HG02798 (cell line): ENCODE data around the gene HS3ST3A1.

Experiments used
- ATAC-seq: cut with Tn5 transposase; IDR thresholded peaks from one replicate; pipeline ENCODE4 v1.9.1; 2021; ENCODE audit warnings: mild to moderate bottlenecking; ENCODE audit not compliant: unreplicated experiment, poor library complexity

The HS3ST3A1 gene

DNA sequence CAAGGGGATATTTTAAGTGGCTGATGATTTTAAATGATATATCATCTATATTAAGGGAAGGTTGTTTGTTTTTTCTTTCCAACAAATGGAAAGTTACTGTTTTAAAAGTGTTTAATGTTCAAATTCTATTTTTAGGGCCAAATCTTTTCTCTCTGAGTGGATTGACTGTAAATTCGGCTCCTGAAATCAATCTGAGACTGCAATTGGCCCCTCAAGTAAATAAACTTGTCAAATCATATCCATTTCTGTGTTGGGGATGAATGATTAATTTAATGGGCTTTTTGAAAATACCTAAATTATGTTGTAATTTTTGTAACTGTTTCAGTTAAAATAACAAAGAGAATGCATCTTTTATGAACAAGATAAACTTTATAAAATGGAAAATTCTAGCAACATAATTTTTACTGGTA, 2.6 kb downstream of the HS3ST3A1 start:
- no peak for ATAC-seq

DNA sequence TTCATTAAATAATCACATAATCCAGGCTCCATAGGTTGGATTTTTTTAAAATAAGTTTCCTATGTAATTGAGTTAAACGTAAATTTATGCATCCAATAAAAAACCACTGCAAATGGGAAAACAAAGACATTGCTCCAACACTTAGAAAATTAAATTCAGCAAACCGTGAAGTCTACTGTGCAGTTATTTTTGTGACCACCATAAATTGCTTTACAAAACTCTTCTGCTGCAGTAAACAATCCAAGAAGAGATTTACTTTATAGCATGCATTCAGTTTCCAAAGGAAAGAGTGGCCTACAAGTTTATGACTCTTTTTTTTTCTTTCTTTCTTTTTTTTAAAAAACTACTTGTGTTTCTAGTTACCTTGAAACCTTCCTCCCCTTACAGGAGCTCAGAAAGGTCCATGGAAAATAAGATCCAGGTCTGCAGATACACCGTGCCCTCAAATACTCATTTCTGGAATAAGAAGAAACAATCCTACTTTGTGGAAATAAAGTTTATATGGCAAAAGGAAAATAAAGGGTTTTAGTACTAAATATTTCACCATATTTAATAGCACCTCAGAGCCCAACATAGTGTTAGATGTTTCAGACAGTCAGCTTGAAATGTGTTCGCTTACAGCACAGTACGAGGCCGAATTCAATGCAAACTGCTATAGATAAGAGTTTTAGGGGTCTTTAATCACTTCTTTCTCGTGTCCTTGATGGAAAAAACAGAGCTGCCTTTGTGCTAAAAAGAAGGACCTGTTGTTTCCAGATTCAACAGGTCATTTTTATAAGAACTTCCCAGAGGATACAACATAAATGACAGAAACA, 3.2 kb downstream of the HS3ST3A1 start:
- no peak for ATAC-seq

DNA sequence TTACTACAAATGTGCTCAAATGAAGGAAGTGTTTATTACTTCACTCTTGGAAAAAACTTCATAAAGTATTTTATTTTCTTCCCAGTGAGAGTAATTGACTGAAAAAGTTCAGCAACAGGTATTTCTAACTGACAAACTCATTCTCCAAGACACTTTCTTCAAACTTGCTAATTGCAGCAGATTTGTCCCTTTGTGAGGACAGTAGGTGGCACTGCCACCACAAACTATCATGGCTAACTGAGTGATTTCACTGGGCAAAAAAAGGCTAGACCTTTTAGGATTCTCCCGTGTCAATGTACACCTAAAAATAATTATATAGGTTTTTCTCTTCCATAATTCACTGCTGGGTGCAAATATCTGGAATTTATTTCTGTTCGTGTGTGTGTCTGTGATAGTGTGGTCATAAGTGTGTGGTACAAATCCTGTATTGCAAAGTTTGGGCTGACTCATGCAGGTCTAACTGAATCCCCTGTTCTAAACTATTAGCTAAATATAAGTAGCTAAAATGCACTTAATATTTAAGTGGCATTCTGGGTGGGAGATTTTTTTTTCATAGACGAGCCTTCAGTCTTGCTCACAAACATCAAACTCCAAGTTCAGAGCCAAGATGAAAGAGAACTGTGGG, 3.9 kb downstream of the HS3ST3A1 start:
- ATAC-seq = no peak

DNA sequence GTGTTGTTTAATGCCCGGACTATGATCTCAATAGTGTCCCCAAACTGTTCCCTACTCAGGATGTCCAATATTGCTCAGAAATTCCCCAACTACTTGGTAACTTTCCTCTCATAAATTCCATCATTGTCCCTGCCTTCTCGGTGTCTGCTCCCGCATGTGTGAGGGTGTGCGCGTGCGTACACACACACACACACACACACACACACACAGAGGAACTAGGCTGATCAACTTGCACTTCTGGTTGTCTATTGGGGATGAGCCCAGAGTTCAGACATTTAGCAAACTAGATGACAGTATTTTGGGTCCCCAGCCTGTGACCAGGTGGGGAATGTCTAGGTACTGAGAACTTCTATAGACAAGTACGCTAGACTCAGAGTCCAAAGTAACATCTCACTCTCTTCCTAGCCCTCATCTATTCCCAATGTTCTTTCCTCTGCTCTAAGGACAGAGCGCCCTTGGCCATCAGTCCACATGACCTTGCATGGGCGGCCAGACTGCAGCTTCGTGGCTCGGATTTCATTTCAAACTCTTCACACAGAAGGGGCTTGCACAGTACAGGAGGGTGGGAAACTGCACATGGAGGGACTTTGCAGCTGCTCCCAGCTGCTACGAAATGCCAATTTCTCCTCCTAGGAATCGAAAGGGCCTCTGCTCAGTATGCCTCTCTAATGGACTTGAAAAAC, 5.3 kb downstream of the HS3ST3A1 start:
- no peak for ATAC-seq

DNA sequence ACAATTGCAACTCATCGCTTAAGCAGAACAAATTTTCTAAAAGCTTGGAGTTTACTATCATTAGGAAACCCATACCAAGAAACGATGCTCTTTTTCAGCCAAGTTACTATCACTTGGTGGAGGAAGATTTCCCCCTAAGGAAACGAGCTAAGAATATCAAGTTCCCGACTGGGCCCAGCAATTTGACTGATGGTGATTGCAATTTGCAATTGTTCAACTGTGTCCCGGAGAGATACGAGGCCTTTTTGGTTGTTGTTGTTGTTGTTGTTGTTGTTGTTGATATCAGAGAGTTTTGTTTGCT, 6.2 kb downstream of the HS3ST3A1 start:
- ATAC-seq = no peak

DNA sequence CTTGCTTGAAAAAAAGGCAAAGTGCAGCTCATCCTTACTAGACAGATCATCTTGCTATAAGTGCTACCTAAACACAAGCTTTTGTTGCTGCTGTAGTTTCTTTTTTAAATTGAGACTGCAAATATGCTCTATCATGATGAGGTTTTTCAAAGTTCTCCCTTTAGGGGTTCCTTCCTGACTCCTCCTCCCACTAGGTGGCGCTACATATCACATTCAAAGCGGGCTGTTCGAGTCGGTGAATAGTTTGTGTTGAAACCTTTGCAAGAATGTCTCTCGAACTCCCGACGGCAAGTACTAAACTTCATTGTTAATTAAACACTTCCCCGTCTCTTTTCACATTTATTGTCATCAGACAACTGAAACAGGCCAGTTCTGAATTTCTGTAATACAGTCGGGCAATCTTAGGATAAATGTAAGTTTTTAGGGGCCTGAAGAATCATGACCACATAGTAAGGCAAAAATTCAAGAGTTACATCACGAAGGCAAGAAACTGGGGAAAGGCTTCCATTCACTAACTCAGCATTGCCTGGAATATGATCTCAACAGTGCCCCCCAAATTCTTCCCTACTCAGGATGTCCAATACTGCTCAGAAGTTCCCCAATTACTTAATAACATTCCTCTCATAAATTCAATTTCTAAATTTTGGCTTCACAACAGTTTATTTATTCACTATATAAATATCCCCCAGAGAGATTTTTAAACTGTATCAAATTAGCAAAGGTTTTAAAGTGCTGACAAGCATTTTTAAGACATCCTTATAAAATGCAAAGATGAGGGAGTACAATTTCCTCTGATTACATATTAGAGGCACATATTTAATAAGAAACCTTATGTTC, 6.7 kb downstream of the HS3ST3A1 start:
- ATAC-seq = peak; percentile 61

DNA sequence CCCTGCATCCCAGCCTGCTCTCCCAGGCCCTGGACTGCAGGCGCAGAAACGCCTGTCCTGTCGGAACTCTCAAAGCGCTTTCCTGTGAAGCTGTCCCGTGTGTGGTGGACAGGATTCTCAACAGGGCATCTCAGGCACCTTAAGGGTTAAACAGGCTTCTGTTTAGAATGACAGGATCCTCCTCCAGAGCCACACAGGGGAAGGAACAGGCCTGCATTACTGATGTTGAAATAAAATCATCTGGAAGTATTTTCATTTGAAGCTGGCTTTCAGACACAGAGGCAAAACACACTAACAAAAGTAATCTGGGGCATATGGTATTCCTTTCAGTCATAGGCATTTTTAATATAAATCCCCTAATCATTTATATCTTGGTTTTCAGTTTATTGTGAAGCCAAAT, 7.4 kb downstream of the HS3ST3A1 start:
- no peak for ATAC-seq

DNA sequence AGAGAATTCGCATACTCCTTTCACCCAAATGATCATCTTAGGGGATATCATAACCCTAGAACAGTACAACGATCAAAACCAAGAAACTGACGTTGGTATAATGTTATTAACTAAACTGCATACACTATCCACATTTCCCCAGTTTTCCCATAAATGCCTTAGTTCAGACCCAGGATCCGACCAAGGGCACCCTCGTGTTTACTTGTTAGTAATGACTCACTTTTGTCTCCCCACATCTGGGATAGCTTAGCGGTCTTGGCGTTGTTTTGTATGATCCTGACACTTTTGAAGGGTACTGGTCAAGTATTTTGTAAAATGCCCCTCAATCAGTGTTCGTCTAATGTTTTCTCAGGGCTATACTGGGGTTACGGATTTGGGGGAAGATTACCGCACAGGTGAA, 8.0 kb downstream of the HS3ST3A1 start:
- no peak for ATAC-seq

DNA sequence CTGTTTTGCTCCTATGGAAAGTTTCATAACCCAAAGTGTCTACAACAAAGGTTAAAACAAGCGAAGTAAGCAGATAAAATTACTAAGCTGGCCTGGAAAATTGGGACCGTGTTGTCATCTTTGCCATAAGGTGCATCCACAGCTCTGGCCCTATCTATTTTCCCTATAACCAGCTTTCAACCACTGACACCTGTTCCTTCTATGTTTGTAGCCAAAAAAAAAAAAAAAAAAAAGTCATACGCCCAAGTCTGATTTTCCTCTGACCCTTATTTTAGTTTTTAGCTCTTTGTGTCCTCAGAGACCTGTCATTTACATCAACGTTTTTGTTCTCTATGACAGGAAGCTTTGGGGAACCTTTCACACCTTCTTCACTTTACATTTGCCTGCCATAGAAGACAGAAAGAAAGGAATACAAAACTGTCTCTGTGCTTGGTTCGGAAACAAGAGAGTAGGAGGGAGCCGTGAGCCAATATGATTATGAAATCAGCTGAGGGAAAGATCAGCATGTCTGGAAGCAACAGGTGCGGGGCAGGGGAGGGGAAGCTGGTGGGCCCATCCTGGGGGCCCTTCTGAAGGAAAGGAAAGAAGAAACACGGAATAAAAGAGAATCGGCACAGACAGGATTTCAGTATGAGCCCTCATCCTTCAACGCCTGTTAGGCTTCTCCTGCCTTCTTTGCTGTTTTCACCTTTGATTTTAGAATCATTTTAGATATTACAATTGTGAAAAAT, 8.5 kb downstream of the HS3ST3A1 start:
- no peak for ATAC-seq

DNA sequence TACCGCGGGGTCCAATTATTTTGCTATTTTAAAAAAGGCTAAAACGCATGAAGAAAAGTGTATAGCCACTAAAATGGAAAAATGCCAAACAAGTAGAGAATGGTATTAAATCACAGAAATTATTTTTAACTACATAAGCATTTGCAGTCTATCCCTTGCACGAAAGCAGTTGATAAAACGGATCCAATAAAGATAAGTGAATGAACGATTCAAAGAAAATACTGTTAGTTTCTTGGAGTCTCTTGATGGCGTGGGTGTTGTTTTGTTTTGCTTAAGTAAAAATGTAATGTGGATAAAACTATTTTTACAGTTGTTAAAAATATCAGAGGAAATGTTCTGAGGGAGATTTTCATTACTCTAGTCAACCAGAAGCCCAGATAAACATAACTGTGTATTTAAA, 9.3 kb downstream of the HS3ST3A1 start:
- no peak for ATAC-seq

DNA sequence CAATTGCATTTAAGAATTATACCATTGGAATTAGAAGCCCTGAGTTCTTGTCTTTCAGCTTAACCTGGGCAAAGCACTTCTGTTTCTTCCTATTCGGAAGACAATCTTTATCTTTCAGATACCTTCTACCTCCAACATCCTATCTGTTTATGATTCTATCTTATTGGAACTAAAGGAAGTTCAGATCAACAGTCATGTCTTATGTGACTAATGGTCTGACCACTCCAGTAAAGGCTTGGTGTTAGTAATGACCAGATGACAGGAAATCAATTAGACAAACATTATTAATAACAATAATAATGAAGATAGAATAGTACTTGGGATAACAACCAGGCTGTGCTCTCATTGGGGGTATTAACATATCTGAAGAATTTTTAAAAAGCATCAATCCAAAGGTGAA, 11.3 kb downstream of the HS3ST3A1 start:
- no peak for ATAC-seq

DNA sequence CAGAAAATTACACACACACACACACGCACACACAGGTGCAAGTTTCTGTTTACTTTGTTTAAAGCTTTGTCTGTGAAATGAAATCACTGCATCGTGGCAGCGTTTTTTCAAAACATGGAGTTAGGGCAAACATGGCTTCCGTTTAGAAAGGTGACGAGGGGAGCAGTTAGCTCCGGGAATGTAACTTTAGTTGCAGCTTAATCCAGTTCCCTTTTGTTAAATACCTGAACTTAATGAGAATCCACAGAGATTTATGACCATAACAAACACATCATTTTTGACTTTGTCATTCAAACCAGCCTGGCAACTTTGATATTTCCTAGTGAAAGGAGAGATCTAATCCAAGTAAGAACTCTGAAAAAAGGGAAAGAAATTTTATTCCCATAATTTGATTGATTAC, 12.1 kb downstream of the HS3ST3A1 start:
- no peak for ATAC-seq

DNA sequence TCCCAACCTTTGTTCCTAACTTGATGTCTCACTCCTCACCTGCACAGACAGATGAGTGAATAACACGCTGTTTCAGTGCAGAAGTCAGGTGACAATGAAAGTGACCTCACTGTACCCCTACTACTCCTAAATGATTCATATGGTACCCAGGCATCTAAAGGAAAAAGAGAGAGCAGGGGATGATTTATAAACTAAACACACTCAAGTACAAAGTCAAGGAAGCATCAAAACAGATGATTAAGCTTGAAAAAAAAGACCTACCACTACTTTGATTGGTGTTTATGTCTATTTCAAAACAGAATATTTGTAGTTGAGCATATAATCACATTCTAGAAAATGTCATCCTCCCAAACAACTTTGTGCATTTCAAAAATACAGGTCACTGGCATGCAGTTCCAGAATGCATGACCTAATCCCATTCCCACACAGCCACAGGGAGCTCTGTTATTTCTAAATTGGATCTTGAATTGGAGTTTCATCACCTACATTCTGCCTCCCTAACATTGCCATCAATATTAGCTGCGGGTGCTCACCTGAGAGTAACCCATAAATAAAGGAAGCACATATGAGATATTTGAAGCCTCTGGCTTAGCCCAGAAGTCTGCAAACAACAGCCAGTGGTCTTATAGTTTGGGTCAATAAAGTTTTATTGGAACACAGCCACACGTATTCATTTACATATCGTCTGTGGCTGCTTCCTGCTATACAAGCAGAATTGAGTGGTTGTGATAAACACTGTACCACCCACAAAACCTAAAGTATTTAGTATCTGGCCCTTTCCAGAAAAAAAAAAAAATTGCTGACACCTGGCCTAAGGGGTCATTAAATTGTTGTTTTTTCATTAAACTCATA, 14.0 kb downstream of the HS3ST3A1 start:
- no peak for ATAC-seq

DNA sequence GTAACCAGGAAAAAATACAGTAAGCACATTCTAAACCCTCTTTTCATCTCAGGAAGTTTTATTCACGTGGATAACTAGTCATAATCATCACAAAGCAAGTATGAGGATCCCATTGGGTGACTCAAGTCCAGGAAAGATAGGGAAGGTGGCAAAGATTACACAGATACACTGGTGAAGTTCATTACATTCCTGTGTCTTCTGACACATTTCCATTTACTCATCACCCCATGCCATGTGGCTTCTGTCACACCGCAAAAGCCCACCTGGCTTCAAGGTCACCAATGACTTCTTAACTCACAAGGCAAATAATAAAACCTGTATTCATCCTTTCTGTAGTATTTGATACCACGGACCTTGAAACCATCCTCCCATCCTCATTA, 17.0 kb downstream of the HS3ST3A1 start:
- ATAC-seq = no peak

DNA sequence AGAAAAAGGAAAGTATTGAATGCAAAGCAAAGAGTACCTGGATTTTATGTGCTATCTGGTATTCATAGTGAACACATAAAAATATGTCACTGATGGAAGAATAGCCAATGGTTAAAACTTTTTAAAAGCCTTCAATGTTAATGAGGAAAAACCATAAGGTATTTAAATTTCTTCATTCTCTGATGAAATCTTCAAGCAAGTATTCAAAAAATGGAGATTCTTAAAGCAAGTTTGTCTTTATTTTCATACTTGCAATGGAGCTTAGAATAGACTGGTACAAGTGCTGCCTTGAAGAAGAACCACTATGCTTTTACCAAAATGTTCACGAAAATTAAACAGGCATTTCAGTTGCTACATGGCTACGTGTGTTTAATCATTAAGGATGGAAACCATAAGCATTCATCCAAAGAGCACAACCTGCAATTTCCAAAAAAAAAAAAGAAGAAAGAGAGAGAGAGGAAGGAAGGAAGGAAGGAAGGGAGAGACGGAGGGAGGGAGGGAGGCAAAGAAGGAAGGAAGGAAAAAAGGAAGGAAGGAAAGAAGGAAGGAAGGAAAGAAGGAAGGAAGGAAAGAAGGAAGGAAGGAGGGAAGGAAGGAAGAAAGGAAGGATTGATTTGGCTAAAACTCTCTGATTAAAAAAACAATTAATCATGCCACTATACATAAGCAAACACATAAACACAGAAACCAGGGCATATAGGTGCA, 17.6 kb downstream of the HS3ST3A1 start:
- ATAC-seq = no peak

DNA sequence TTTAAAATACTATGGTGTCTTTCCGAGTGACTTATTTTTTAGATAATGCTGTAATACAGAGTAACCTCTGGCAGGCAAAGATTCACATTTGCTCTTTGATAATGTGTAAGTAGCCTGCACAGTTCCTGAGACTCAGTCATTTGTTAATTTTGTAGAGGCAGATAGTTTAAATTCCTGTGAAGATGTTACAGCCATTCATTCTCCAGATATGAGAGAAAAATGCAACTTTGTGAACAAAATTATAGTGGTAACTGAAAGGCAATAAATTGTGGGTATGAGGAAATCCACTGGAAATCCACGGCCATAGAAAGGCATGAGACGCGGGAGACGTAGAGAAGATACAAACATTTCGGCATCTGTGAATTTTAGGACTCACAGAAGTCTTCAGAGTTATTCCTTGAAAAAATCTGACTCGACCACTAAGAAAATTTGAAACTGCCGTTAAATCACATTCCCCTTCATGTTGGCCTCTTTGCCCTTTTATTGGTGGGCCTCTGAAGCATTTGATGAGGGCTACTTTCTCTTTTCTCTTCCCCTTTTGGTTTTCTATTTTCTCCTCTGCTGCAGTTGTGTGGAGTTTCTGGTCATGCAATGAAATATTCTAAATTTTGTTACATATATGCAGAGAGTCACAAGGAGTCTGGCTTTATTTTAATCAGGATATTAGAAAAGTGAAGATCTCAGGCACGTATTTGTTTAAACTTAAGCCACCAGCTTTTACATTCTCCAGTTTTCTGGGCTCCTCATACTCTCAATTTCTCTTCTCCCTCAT, 18.8 kb downstream of the HS3ST3A1 start:
- ATAC-seq = no peak

DNA sequence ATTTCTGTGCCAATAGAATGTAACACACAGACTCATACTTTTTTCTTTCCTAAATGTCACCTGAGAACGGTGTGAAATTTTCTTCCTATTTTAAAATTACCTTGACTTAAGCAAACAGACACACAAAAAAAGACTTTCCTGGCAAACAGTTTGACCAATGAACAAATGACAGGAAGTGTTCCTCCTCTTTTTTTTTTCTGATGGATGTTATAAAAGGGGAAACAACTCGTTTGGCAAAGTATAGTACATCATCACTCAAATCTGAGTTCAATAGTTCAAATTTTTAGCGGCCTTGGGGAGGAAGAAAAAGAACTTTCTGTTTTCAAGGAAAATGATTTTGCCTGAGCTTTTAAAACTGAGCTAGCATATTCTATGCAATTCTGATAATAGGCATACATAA, 19.8 kb downstream of the HS3ST3A1 start:
- ATAC-seq = no peak

DNA sequence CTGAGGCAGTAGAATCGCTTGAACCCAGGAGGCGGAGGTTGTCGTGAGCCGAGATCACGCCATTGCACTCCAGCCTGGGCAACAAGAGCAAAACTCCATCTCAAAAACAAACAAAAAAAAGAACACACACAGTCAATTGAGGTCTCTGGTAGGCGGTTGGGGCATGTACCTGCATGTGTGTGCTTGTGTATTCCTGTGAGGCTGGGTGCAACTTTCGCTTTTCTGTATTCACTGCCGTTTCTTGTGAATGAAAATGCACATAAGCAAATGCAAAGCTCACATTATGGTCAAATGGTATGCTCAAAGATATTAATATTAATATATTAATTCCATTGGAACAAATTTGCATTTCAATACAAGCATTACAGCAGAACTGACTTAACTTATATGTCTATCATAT, 20.9 kb downstream of the HS3ST3A1 start:
- ATAC-seq = no peak
